Heart left ventricle (tissue), 13 donors: ENCODE measurements around the gene ADIPOQ.

Experiments used
- POLR2A ChIP-seq, 2 donors: fragments of 450-650 bp; IDR thresholded peaks; one replicate each; pipeline ENCODE4 v1.6.1; 2017; ENCODE audit warnings: antibody characterized with exemption in 2 of 2, mild to moderate bottlenecking in 2 of 2, moderate library complexity in 2 of 2
- TF ChIP-seq, protein P1 (sequence below), 12 donors: fragments of 200-600 bp; sonication (generic) in 4 of 12; IDR thresholded peaks; one replicate each; pipeline versions ENCODE4 v1.5.0 to v1.8.0; 2018 to 2022; ENCODE audit warnings: antibody characterized with exemption in 12 of 12, mild to moderate bottlenecking in 5 of 12
- donor health status: ischemic (EF 13 %, LVEDD 7.1; RV severe dilation, severe dysfunction).
- donor health status: DM: no; HTN: yes; CAD: no.
- donor health status: DM: no; HTN: no; CAD: no.
- donor health status: ischemic (EF 25% LVEDD 6.9; RV normal size, moderate dysfunction).
- donor health status: ischemic (EF 25% LVEDD 5.7; RV mildly dilated, moderate dysfunction).
- donor health status: ischemic (EF 35%, LVEDD 5.7; RV mildly dilated, moderate dysfunction).
- donor health status: nonischemic (EF 11% LVEDD 7.7; RV severe dilation, severe dysfunction).
- donor health status: DM: yes; HTN: yes; CAD: no.
- donor health status: PGD.
- donor health status: ischemic (EF 29% LVEDD 5.4; RV normal size, mild dysfunction).
- donor health status: nonischemic (EF 23%, LVEDD 6.1; RV moderate dilation, normal function).

DNA sequence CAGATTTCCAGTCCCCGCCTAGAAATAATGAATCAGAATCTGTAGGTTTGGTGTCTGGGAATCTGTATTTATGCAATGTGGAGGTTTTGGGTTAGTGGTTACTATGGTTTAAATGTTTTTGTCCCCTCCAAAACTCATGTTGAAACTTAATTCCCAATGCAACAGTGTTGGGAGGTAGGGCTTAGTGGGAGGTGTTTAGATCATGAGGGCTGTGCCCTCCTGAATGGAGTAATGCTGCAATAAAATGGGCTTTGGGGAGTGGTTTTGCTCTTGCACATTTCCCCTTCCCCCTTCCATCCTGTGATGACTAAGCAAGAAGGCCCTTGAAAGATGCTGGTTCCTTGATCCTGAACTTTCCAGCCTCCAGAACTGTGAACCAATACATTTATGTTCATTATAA lies 27.1 kb upstream of the ADIPOQ start:
- TF ChIP-seq, protein P1, sequence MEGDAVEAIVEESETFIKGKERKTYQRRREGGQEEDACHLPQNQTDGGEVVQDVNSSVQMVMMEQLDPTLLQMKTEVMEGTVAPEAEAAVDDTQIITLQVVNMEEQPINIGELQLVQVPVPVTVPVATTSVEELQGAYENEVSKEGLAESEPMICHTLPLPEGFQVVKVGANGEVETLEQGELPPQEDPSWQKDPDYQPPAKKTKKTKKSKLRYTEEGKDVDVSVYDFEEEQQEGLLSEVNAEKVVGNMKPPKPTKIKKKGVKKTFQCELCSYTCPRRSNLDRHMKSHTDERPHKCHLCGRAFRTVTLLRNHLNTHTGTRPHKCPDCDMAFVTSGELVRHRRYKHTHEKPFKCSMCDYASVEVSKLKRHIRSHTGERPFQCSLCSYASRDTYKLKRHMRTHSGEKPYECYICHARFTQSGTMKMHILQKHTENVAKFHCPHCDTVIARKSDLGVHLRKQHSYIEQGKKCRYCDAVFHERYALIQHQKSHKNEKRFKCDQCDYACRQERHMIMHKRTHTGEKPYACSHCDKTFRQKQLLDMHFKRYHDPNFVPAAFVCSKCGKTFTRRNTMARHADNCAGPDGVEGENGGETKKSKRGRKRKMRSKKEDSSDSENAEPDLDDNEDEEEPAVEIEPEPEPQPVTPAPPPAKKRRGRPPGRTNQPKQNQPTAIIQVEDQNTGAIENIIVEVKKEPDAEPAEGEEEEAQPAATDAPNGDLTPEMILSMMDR (IDR thresholded peaks at IDR 0.05), result no peak
- no peak for TF ChIP-seq POLR2A (IDR thresholded peaks at IDR 0.05)
